H4 (cell line): Measurements from ENCODE around the gene ZNF775. TPM values are rescaled to one million over a fixed set of nuclear protein-coding genes. Genes with fewer than 3 reads are reported as not detected.
A peak's percentile ranks its signal among the peaks of the same experiment; 100 is the strongest.
"Not testable (repeated sequence)": the region's sequence is repeated elsewhere in the genome, so short reads cannot be mapped to it uniquely, and the experiment has no call there.

ENCODE experiments used
- DNase-seq: peaks from one replicate; pipeline ENCODE4 v3.0.0-alpha.2; 2015; ENCODE audit warnings: low spot score
- total RNA-seq: library from RNA; depleted of rRNA; stranded (reverse); fragments of >200 nt; shearing (Covaris generic); gene quantifications from 2 replicates; pipeline ENCODE4 v1.2.3, GENCODE V29; 2014

Gene ZNF775
- total RNA-seq, 1 experiment from 2014 or later = 0.56 TPM

DNA sequence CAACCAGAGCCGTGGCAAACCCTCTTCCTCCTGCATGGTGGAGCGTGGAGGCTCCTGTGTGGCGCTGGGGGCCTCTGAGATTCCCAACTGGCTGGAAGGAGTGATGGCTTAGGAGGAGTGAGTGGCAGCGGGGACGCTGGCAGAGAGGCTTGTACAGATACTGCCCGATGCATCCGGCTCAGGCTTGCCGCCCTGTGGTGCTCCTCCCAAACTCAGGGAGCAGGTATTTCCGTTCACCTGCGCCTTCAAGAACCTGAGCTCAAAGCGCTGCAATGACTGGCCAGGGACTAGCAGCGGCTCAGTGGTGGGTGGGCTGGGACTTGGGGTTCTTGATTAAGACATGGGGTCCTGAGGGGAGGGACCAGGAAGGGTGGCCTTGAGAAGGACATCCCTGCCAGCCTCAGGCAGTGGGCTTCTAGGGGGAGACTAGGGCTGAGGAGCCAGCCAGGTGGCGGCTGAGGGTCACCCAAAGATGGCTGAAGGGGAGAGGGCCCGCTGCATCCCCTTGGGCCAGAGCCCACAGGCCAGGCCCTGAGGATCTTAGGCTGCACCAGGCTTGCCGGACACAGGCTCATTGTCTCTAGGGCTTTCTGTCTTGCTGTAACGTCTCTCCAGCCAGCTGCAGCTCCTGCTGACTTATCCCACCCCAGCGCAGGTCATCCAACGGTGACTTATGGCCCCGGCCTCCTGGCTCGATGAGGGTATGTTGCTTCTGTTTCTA, 3.2 kb downstream of the ZNF775 start:
- DNase-seq = no peak

DNA sequence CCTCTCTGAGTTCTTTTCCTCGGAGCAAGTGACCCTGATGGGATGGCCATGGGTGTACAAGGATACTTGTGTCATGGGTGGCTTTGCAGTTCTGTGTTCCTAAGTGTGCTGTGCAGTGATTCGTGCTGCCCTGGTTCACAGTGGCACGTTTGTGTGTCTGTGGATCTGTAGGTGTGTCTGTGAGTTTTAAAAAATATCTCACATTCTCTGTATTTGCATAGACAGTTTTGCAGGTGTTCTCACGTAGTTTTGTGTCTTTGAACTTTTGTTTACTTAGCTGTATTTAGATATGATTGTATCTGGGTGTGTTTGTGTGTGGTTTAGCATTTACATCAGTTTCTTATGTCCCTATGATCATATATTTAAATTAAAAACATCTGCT, 3.7 kb downstream of the ZNF775 start:
- DNase-seq = no peak

DNA sequence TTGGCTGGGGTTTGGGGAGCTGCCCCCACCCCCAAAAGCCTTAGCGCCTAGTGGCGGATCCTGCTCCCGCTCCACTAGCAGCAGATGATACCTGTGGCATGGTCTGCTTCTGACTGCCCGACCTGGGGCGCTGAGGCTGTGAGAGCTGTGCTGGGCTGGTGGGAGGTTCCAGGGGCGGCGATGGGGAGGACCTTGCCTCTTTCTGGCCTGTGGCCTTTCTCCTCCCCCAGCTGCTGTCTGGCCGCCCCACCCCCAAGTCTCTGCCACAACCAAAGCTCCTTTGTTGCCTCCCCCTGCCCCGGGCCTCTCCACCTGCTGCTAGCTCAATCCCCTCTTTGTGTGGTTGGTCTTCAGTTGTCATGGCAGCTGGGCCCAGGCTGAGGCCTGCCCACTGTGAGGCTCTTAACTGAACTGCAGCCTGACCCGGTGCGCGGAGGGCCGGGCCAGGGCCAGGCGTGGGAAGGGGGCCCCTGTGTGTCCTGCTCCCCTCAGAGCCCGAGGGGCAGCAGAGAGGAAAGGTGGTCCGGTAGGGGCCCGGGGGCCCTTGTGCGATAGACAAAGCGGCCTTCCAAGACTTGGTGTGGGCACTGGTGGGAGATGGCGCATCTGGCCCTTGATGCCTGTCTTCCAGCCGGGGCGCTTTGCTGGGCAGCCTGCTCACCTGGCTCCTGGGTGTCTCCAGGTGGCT, 4.7 kb downstream of the ZNF775 start:
- no peak for DNase-seq

- no peak for DNase-seq
Measured at GRCh38 chr7:150384406-150385301, 5.5 kb downstream of the ZNF775 start.

GRCh38 chr7:150385302-150385723, 6.2 kb downstream of the ZNF775 start:
- DNase-seq = no peak

DNA sequence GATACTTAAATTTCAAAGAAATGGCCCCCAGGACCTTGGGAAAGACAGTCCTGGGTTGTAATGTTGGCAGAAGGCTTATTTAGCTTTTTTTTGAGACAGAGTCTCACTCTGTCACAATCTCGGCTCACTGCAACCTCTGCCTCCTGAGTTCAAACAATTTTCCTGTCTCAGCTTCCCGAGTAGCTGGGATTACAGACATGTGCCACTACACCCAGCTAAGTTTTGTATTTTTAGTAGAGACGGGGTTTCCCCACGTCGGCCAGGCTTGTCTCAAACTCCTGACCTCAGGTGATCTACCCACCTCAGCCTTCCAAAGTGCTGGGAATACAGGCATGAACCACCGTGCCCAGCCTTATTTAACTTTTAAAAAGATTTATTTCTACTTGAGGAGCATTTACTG, 6.8 kb downstream of the ZNF775 start:
- DNase-seq = not testable (repeated sequence)

- DNase-seq = no peak
Measured at GRCh38 chr7:150388306-150388705, 9.2 kb downstream of the ZNF775 start.

GRCh38 chr7:150388709-150389531, 9.8 kb downstream of the ZNF775 start:
- DNase-seq = peak; percentile 51

DNA sequence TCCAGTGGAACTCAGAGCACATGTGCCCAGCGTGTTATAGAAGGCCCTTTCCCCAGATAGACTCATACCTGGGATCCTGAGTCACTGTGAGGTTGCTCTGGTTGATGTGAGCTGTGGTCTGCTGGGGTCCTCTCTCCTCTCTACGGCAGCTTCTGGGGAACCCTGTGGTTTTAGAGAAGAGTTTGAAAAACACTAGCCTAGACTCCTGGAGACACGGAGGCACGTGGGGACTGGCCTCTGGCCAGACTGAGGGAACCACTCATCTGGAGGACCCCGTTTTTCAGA, 10.3 kb downstream of the ZNF775 start:
- DNase-seq = no peak

DNA sequence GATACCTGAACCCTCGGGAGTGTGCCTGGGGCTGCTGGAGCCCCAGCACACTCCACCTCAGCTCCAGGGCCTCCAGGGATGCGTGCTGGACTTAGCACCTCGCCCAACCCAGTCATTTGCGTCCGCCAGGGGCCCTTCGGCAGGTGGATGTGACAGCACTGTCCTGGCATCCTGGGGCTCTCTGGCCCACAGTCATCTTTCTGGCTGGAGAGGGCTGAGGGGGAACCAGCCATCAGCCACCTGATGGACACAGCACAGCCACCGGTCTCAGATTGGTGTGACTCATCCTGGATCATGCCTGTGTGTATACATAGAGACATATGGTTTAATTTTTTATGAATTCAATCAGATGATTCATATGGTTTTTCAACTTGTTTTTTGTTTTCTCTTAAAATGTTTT, 11.1 kb downstream of the ZNF775 start:
- no peak for DNase-seq

GRCh38 chr7:150393325-150393724, 14.2 kb downstream of the ZNF775 start:
- no peak for DNase-seq

DNA sequence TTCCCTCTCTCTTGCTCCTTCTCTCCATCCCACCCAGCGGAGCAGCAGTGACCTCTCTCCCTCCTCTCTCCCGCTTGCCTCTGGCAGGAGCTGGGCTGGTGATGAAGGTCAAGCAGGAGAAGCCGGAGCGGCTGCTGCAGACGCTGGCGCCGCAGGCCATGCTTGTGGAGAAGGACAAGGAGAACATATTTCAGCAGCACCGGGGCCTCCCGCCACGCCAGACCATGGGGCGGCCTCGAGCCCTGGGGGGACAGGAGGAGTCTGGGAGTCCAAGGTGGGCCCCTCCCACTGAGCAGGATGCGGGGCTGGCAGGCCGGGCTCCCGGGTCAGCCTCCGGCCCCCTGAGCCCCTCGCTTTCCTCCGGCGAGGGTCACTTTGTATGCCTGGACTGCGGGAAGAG, 17.3 kb downstream of the ZNF775 start:
- DNase-seq = no peak

GRCh38 chr7:150396851-150397260, 17.7 kb downstream of the ZNF775 start:
- DNase-seq = no peak

GRCh38 chr7:150397346-150398107, 18.4 kb downstream of the ZNF775 start:
- no peak for DNase-seq

DNA sequence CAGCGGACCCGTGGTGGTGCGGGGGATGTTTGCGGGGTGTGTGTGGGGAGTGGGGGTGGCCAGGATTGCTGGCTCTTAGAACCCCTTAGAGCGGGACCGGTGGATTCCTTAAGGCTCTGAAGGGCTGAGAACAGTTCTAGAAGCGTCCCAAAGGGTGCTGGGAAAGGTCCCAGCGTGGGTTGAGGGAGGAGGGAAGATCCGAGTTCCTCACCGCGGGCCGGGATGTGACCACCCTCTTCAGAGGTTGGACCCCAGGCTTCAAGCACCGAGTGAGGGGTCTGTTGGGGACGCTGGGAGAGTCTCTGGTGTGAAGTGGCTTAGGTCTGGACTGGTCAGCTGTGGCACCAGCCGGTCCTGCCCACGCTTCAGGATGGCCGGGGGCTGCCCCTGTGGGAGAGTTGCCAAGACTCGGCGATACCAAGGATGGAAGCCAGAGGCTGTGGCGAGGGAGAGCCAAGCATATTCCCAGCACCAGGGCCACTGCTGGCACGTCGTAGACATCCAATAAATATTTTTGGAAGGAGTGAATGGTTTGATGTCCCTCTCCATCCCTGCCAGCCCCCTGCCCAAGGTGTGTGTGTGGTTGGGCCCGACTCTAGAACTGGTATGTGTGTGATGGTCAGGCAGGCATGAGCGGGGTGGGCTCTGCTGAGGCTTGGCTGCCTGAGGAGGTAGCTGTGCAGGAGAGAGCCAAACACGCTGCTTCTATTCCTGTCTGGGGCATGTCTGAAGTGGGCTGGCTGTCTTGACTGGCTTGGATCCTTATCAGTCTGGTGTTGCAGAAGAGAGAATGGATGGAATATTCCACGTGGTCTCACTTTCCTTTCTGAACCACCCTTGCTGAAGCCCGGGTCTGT, 19.2 kb downstream of the ZNF775 start:
- DNase-seq = no peak

- DNase-seq = no peak
Measured at GRCh38 chr7:150398965-150399320, 19.8 kb downstream of the ZNF775 start.

GRCh38 chr7:150399421-150400007, 20.4 kb downstream of the ZNF775 start:
- DNase-seq = no peak

DNA sequence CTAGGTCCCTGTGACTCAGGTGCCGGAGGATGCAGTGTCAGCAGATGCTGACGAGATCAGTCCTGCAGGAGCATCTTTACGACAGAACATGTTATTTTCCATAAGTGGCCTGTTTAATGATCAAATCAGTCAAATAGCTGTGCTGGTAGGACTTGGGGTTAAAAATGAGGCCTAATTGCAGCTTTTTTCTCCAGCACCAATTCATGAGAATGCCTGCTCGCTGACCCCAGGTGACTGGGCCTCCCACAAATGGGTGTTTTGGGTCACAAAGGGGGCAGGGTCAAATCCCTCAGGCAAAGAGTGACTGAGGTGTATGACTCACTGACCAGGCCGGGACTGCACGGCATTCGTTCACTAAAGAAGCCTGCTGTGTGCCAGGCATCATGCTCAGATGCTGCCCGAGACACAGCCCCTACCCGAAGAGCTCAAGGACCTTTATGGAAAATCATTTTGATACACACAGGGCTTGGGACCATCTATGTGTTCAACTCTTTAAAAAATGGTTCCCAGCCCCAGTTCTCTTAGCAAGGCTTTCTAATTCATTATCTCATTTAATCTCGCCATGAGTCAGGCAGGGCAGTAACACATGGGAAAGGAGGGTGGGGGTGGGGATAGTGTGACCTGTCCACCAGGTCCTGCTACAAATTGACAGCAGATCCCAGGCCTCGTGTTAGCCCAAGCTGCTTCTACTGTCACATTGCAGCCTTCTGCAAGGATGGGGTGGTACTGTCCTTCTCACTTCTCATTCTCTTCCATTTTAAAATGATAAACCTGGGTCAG, 21.1 kb downstream of the ZNF775 start:
- DNase-seq = peak; percentile 50
